Activated T-helper 9 cell treated with anti-CD3 and anti-CD28 coated beads, Interleukin-2, amount 50 U/mL, for 16 hours (primary cell): ENCODE results near the gene RFX1.
A peak's percentile ranks its signal among the peaks of the same experiment; 100 is the strongest.

Source experiments
- DNase-seq: peaks from one replicate; pipeline ENCODE4 v3.0.0-alpha.2; 2020; ENCODE audit warnings: low read depth

Gene RFX1

DNA sequence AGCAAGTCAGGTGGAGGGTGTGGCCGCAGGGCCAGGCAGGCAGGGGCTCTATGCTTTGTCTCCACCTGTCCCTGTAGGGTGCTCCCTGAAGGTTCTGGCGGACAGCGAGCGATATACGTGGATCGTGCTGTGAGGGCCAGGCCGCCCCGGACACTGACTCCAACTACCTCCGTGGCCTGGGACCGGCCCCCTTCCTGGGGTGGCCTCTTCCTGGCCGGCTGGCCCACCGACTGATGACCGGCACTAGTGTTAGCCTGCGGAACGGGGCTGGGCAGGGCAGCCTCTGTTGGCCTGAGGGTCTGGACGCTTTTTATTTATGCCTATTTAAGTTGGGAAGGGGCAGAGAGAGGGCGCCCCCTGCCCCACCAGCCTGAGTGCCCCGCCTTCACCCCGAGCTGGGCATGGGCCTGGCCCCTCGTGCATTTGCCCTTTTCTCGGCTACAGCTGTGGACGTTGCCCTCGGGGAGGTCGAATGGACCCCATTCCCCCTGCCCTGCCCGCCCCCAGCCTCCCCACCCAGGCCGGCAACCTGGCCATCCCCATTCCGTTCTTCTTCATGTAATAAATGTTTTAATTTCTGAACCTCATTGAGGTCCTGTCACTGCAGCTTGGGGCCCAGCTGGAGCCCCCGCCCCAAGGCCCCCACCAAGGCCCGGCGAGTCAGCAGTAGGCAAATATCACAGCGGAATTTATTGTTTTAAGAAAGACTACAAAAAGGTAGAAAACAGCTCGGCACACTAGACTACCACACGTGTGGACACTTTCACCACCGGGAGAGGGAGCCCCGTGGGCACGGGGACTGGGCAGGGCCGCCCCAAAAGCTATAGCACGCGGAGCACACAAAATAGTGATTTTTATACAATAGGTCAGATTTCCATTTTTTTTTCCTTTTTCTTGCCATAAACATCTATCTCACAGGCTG is 45.0 kb downstream of the RFX1 start:
- DNase-seq = no peak

DNA sequence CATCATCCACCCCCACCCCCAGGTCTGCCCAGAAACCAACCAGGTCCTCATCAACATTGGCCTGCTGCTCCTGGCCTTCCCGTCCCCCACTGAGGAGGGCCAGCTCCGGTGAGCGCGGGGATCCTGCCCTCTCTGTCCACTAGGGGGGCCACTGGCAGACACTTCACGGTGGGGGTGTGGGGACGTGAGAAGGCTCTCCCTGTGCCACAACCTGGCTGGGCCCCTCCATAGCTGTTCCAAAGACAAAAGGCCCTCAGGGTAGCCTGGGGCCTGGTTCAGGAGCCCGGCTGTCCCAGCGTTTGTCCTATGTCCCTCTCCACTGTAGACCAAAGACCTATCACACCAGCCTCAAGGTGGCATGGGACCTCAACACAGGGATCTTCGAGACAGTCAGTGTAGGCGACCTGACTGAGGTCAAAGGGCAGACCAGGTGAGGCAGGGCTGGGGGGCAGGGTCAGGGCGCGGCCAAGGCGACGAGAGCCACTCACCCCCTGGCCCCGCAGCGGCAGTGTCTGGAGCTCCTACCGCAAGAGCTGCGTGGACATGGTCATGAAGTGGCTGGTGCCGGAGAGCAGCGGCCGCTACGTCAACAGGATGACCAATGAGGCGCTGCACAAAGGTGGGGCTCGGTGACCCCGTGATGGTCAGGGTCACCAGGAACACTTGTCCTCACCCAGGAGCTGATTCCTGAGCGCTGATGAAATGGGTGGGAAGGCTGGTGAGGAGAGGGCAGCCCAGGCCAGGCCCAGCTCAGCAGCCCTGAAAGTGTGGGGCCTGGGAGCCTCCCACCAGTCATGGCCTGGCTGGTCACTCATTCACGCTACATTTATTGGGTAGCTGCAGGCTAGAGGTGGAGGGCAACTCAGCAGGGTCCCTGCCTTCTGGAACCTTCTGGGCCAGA is 45.9 kb downstream of the RFX1 start:
- DNase-seq = no peak

DNA sequence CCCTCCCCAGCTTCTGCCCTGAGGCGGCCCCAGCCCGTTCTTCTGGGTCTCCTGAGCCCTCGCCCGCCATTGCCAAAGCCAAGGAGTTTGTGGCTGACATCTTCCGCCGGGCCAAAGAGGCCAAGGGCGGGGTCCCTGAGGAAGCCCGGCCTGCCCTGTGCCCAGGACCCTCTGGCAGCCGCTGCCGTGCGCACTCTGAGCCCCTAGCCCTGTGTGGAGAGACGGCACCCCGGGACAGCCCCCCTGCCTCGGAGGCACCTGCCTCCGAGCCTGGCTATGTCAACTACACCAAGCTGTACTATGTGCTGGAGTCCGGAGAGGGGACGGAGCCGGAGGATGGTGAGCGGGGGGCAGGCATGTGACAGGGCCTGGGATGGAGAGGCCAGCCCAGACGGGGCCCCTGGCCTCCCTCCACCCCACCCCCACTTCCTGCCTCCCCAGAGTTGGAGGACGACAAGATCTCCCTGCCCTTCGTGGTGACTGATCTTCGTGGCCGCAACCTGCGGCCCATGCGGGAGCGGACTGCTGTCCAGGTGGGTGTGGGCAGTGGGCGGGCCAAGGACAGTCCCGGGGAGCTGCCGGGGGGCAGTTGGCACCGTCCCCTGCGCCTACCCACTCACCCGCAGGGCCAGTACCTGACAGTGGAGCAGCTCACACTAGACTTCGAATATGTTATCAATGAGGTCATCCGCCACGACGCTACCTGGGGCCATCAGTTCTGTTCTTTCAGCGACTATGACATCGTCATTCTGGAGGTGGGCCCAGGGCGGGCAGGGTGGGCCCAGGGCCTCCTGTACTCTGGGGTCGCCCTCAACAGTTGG is 46.8 kb downstream of the RFX1 start:
- no peak for DNase-seq

DNA sequence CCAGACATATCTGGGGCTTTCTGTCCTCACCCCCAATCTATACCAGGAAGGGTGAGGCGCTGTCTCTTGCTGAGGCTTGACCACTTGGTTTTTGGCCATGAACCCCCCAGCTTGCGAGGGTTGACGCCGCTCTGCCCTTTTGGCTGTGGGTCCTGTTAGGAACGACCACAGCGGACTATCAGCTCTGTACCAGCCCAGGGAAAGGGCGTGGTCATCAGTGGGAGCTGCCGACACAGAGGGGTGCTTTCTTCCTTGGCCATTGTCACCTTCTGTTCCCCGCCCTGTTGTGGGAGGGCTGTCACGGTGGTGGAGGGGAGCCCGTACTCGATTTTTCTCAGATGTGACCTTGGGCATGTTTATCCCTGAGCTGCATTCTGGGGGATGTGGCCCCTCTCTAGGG is 48.1 kb downstream of the RFX1 start:
- no peak for DNase-seq

DNA sequence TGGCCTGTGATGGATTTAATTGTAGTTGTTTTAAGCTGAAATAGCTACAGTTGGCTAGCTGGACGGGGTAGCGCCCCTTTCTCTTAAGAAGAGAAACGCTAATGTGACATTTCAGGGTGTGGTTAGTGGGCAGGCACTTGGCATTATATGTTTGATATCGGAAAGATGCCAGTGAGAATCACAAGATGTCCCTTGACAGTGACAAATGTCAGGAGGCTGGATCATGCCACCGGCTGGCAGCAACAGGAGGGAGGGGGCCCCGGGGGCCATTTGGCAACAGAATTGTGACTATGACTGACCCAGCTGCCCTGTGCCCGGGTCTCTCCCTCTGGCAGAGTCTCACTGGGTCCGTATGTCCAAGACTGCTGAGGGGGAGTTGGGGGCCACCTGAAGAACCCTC is 49.1 kb downstream of the RFX1 start:
- DNase-seq = no peak

DNA sequence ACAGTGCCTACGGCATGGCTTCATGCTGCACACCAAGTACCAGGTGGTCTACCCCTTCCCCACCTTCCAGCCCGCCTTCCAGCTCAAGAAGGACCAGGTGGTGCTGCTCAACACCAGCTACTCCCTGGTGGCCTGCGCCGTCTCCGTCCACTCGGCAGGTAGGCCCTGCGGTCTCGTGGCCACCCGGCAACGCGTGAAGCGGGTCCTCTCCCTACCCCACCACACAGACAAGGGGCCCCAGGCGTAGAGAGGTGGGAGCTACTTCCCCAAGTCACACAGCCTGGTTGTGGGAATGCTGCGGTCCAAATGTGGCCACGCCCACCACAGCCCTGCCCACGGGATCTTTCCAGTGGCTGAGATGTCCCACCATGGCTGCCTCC is 49.8 kb downstream of the RFX1 start:
- no peak for DNase-seq

DNA sequence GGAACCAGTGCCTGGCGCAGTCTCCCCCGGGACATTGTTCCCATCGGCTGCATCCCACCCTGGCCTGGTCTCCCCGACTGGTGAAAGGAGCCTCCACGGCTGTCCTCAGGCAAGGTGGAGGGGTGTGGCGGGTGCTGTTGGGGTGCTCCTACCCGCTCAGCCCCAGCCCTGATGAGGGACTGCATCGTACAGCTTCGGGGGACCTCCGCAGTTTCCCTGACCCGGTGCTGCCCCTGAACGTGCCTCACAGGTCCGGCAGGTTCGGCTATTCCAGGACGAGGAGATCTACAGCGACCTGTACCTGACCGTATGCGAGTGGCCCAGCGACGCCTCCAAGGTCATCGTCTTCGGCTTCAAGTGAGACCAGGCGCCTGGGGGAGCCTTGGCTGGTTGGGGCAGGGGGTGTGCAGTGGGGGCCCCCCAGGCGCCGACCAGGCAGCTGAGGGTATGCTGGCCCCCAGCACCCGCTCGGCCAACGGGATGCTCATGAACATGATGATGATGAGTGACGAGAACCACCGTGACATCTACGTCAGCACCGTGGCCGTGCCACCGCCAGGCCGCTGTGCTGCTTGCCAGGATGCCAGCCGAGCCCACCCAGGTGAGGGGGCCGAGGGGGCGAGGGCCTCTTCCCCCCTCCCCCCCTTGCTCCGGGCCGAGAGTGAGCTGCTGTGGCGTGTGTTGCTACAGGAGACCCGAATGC is 50.3 kb downstream of the RFX1 start:
- no peak for DNase-seq

DNA sequence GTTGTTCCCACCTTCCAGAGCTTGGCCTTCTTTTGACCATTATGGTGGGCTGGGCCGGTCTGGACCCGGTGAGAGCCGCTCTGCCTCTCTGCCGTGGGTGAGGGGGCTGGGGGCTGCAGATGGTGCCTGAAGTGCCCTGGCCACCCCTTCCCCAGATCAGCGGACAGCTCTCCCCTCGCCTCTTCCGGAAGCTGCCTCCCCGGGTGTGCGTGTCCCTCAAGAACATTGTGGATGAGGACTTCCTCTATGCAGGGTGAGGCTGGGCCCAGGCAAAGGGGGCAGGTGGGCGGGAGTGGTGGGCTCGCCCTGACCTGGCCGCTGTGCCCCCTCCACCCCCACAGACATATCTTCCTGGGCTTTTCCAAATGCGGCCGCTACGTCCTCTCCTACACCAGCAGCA is 51.9 kb downstream of the RFX1 start:
- no peak for DNase-seq

DNA sequence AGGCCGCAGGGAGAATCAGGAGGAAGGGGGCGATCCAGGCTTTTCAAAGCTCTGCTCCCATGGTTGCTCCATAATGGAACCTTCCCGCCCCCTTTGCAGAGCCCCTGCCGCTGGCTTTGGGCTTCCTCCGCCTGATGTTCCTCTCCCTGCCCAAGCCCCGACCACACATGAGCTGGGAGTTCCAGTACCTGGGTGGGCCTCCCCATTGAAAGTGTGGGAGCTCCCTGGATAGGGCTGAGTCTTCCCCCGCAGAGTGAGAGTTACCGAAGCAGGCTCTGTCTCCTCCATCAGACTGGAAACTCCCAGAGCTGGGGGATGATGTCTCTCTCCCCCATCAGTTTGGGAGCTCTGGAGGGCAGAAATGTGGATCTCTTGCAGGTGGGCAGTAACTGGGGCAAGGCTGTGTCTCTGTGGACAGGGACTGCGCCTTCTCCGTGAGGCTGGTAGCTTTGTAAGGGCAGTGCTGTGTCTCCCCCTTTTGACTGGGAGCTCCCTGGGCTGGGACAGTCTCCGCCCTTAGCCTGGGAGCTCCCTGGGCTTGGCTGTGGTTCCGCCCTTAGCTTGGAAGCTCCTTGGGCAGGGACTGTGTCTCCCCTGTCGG is 53.1 kb downstream of the RFX1 start:
- DNase-seq = no peak

DNA sequence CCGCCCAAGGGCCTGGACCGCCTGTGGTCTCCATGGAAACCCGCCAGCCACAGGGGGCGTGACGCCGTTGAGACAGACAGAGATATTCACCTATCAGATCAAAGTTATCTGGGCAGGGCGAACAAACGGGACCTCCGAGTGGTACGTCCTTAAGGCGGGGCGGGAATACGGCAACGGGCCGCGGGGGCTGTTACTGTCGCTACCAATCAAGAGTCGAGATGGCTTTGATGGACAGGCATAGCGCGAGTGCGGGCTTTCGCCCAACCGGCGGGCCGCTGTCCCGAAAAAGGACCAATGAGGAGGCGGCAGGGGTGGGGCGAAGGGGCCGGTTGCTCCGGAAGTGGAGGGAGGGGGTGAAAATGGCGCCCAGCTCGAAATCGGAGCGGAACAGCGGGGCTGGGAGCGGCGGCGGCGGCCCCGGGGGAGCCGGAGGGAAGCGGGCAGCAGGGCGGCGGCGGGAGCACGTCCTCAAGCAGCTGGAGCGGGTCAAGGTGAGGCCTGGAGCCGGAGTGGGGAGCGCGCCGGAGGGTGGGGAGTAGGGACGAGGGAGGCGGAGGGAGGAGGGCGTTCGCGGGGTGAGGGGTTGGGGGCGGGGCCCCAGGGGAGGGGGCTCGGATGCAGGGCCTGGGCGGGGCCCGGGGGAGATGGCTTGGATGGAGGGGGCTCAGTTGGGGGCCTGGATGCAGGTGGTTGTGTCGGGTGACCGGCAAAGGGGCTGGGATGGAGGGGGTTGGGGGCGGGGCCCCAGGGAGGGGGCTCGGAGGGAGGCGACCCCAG is 53.8 kb downstream of the RFX1 start, which contains the start of gene DCAF15:
DCAF15 (plus strand) TSS at position 356 of the 777 bp plus-strand sequence; CDS start at position 360, 4 bp downstream.
- peak; percentile 98 for DNase-seq

DNA sequence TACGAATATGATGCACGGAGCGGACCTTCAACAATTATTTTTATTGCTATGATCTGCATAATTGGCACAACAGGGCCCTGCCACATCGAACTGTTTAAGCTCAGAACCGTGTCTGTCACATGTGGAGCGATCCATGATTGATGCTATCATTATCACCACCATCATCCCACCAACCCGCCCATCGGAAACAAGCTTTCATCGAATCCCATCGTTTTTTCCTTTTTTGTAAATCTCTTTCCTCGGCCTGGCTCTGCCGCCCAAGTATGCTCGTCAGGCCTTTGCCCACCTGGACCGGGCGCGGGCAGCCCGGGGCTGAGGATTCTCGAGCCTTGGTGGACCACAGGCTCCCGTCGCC is 54.3 kb downstream of the RFX1 start:
- DNase-seq = no peak

DNA sequence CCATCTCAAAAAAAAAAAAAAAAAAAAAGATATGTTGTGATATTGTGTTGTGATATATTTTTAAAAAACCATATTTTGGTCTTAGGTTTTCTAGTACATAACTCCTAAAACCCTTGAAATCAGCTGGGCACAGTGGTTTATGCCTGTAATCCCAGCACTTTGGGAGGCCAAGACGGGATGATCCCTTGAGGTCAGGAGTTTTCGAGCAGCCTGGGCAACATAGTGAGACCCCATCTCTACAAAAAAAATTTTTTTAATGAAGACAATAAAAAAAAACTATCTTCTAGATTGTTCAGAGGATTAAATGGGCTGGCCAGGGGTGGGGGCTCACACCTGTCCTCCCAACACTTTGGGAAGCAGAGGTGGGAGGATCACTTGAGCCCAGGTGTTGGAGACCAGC is 55.1 kb downstream of the RFX1 start:
- DNase-seq = no peak

DNA sequence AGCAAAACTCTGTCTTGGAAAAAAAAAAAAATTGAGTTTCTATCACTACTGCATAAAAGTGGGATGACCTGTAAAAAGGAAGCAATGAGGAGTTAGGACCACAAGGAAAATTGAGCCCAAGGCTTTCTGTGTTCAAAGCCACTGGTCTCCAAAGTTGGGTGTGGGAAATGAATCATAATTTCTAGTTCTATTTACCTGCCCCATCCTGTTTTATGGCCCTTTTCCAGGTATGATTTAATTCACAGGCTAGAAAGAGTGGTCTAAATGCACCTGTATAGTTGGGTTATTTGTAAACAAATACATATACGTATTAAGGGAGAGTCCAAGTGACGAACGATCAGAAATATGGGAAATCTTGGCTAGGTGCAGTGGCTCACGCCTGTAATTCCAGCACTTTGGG is 59.7 kb downstream of the RFX1 start:
- DNase-seq = no peak

DNA sequence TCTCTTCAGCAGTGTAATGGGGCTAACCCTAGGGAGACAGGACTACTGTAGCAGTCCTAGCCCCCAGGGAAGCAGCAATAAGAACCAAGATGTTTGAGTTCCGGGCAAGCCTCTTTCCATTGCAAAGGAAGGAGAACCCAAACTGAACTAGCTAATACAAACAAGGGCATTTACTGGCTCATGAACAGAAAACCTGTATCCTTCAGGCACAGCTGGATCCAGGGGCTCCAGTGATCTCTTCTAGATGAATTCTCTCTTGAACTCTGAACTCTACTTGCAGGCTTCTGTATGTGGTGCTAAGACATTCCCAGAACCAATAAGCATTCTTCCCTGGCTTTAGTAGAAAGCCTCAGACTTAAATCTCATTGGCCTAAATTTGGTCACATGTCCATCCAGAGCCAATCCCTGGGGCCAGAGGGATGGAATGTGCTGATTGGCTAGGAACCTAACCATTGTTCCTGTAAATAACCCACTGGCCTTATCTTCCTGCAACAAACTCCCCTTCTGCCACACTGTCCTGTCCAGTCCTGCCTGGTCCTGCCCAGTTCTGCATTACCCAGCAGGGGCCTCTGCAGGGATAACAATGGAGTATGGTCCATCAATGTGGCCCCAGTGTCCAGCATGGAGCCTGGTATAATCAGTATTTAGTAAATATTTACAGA is 64.0 kb downstream of the RFX1 start:
- no peak for DNase-seq

DNA sequence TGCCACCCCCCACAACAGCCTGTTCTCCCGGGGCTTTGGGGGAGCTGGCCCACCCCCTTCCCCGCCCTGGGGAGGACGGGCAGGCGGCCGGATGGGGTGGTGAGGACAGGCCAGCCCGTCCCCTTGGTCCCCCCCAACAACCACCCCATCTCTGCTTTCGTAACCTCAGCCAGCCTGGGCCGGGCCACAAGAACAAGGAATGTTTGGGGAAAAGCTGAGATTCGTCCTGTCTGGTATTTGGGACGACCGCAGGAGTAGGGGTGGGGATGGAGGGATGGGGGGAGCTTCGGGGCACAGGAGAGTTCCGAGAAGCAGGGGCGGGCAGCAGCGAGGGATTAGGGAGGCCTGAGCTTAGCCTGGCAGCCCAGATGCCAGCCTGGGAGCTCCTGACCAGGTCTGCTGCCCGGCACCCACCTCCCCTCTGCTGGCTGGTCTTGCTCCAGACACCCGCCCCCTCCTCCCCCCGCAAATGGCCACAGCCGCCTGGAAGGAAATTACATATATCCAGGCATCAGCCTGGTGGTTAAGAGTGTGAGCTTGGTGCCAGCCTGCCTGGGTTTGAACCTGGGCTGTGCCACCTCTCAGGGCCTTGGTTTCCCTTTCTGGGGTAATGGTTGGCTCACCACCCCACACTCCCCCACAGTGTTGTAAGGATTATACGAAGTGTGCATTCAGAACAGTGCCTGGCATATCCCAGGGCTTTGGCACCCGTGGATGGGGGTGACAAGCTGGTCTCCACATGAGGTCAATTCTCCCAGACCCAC is 67.6 kb downstream of the RFX1 start, which contains the start of gene PODNL1:
PODNL1 (minus strand) TSS at position 117 of the 764 bp plus-strand sequence. CDS start 236 bp downstream, outside the sequence.
- no peak for DNase-seq

DNA sequence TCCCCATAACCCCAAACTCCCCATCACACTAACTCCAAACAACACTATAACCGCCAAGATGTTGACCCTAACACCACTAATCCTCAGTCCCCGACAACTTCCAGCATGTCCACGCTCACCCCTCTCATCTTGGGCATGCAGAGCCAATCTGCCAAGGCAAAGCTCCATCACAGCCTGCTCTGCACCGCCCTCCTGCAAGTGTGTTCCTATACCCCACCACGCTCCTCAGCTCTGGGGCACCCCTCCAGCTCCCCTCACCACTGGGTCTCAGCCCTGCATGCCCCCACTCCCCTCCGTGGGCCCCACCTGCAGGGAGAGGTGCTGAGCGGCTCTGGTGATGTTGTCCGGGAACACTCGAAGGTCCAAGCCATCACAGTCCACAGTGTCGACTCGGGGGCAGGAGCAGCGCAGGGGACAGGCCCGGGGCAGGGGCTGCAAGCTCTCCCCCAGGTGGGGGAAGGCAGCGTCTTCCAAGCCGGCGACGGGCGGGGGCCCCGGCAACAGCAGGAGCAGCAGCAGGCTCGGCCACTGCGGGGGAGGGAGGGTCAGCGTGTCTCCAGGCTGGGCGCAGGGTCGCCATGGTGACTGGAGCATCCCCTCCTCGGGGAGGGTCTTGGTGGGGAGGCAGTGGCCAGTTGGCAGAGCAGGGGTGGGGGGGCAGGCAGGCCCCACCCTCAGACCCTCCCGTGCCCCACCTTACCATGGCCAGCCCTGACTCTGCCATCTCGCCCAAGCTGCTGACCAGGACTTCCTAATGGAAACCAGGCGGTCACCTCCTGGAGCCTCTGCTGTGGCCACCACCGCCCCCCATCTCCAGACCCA is 68.4 kb downstream of the RFX1 start:
- no peak for DNase-seq

DNA sequence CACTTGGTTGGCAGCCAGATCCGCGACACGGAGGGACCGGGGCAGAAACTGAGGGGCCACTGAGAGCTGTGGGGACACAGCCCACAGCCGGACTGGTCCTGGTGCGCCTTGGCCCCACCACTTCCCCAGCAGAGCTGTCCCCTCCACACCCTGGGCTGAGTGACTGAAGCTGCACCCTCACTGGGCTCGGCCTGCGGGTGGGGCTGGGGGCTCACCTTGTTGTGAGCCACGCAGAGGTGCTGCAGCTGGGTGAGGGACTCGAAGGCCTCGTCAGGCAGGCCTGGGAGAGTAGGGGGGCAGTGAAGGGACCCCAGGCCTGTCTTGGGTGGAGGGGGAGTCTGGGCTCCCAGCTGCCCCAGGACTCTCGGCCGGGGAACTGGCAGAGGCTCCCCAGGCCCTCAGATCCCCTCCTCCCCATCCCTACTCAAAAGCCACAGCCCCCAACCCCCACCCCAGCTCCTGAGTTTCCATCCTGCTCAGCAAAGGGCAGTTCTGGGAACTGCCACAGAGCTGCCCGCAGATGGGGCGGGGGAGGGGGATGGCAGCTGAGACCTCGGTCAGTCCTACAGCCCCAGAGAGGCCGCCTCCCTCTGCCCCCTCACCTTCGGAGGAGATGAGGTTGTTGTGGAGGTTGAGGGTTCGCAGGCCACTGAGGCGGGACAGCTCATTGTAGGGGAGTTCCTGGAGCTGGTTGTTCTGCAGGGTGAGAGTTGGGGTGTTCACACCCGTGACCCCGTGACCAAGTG is 70.2 kb downstream of the RFX1 start:
- DNase-seq = no peak
